ENCODE measurements around the gene RPS25.
A peak's percentile ranks its signal among the peaks of the same experiment; 100 is the strongest.
"Not testable (repeated sequence)": the region's sequence is repeated elsewhere in the genome, so short reads cannot be mapped to it uniquely, and the experiment has no call there.

RPS25 gene

DNA sequence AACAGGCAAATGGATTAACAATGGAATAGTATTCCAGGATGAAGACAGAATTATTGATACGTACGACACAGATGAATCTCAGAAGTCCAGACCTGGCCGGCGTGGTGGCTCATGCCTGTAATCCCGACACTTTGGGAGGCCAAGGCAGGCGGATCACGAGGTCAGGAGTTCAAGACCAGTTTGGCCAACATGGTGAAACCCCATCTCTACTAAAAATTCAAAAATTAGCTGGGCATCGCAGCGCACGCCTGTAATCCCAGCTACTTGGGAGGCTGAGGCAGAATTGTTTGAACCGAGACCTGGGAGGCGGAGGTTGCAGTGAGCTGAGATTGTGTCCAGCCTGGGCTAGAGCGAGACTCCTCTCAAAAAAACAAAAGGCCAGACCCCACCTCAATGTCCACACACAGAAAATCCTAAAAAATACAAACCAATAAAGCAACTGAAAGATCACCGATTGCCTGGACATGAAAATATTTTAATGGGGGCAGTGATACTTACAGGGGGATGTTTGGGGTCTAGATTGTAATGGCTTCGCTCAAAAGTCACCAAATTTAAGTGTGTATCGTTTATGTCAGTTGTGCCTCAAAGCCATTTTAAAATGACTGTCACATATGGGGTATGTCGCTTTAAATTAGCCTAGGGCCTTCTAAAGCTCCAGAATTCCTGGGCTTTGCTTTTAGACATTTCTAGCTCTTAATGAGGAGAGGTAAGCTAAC lies 3.8 kb downstream of the RPS25 start:
- no peak for DNase-seq

DNA sequence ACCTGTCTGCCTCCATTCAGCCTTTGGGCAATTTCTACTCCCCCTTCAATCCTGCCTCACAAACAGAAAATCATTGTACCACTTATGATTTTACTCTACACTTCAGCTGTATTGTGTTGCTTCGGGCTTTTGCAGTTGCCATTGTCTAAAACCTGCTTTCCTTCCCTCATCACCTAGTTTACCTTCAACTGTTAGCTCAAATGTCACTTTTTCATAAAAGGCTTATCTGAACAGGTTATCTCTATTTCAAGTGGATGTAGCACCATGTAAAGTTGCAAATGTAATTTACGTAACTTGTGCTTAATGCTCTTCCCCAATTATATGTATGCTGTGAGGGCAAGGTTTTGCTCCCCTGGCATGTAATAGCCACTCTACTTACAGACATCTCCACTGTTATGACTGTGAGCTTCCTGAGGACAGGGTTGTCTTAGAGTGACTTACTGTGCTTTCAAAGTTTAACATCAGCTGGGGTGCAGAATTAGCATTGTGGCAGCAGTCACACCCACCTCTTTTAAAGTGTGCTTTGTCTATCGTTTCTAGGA lies 5.4 kb downstream of the RPS25 start:
- DNase-seq, result no peak

DNA sequence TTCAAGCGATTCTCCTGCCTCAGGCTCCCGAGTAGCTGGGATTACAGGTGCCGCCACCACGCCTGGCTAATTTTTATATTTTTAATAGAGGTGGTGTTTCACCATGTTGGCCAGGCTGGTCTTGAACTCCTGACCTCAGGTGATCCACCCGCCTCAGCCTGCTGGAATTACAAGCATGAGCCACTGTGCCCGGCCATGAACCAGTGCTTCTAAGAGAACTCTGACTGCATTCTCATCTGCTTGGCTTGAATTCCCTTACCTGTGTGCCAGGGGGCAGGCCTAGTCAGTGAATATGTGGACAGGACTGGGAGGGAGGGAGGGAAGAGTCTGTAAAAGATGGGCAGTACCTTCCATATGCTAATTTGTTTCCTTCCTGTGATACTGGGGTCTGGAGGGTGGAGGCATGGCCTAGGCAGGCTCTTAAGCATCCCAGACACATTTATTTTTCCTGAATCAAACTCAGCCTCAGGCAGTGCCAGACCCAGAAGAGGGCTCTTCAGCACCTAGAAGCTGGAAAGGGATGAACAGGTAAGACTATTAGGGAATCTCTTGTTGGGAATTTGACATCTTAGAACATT lies 6.6 kb downstream of the RPS25 start:
- no peak for DNase-seq

DNA sequence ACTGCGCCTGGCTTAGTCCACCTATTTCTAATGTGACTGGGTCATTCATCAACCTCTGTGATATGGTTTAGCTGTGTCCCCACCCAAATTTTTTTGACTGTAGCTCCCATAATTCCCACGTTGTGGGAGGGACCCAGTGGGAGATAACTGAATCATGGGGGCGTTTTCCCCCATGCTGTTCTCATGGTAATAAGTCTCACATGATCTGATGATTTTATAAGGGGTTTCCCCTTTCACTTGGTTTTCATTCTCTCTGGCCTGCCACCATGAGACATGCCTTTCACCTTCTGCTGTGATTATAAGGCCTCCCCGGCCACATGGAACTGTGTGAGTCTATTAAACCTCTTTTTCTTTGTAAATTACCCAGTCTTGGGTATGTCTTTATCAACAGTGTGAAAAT lies 11.5 kb downstream of the RPS25 start:
- DNase-seq, result no peak

DNA sequence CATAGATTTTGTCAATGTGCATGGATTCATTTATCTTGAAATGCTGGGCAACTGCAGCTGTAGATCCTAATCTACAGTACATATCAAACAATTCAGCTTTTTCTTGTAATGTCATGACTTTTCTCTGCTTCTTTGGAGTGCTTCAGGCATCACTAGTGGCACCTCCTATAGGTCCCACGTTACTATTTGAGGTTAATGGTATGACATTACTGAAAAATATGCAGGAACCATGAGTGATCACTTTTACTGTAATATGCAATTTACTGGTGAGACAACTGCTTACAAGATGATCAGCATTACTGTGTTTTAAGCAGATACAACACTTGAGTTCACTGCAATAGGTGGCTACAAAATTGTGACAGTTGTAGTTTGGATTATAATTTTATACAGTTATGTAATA lies 17.2 kb downstream of the RPS25 start:
- no peak for DNase-seq

DNA sequence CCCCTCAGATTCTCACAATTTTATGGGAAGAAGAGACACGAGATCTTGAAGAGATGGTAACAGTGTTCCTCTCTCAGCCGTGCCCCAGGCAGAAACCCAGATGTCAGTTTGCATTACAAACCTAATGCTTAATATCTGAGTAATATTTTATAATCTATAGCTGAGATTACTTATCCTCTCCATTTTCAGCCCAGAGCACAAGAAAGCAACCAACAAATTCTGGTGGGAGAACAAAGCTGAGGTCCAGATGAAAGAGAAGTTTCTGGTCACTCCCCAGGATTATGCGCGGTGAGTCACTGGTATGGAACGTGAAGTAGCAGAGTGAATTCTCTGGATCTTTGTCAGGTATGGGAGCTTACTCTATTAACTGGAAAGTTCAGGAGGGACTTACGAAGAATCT lies 19.3 kb downstream of the RPS25 start:
- no peak for DNase-seq

- no peak for DNase-seq
These were observed 19.8 kb downstream of the RPS25 start for GRCh38 chr11:118998388-118998717.

GRCh38 chr11:118997627-118998387 lies 20.3 kb downstream of the RPS25 start, which contains the start of gene CENATAC:
TSS of gene CENATAC (plus strand) at chr11:118998138. CDS start at chr11:118998198, 60 bp downstream.
- peak; percentile 95 for DNase-seq

GRCh38 chr11:118996926-118997626 lies 21.1 kb downstream of the RPS25 start:
- peak; percentile 17 for DNase-seq

DNA sequence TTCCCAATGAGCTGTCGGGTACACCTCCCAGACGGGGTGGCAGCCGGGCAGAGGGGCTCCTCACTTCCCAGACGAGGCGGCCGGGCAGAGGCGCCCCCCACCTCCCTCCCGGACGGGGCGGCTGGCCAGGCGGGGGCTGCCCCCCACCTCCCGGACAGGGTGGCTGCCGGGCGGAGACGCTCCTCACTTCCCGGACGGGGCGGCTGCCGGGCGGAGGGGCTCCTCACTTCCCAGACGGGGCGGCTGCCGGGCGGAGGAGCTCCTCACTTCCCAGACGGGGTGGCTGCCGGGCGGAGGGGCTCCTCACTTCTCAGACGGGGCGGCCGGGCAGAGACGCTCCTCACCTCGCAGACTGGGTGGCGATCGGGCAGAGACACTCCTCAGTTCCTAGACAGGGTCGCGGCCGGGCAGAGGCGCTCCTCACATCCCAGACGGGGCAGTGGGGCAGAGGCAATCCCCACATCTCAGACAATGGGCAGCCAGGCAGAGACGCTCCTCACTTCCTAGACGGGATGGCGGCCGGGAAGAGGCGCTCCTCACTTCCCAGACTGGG lies 26.6 kb downstream of the RPS25 start:
- DNase-seq, result not testable (repeated sequence)

GRCh38 chr11:118988280-118988679 lies 29.9 kb downstream of the RPS25 start:
- DNase-seq, result no peak

GRCh38 chr11:118984825-118985224 lies 33.3 kb downstream of the RPS25 start:
- no peak for DNase-seq

- not testable (repeated sequence) for DNase-seq
These were observed 33.8 kb downstream of the RPS25 start for GRCh38 chr11:118984337-118984736.

GRCh38 chr11:118980191-118980881 lies 37.8 kb downstream of the RPS25 start:
- DNase-seq, result peak; percentile 51

GRCh38 chr11:118979434-118979833 lies 38.7 kb downstream of the RPS25 start:
- DNase-seq, result peak; percentile 60

DNA sequence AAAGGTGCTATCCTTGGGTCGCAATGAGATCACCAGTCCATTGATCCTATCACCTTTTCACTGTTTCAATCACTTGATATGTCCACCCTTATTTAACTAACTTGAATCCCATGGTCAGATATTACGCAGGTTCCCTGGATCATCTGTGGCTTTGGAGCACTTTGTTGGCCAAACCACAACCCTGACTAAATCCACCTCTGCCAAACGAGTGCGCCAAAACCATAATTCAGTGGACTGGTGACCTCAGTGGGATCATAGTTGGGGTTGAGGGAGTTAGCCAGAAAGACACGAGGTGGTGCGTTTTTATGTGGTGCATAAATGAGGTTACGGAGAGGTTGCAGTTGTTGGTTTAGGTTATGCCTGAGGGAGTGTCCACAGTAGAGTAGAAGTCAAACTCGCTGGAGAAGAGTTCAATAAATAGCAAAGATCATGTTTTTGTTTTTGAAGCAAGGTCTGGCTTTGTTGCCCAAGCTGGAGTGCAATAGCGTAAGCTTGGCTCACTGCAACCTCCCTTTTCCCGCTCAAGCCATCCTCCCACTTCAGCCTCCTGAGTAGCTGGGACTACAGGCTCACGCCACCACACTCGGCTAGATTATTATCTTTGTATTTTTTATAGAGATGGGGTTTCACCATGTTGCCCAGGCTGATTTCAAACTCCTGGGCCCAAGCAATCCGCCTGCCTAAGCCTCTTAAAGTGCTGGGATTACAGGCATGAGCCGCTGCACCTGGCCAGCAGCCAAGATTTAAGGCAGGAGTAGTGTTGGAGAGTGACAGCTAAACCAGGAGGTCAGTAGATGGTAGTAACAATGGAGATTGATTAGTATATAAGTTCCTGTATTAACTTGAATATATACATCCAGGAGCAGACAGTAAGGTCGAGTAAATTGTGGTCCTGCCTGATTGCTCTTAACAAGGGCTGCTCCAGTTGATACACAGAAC lies 42.1 kb downstream of the RPS25 start:
- no peak for DNase-seq

- no peak for DNase-seq
These were observed 44.2 kb downstream of the RPS25 start for GRCh38 chr11:118973985-118974384.

DNA sequence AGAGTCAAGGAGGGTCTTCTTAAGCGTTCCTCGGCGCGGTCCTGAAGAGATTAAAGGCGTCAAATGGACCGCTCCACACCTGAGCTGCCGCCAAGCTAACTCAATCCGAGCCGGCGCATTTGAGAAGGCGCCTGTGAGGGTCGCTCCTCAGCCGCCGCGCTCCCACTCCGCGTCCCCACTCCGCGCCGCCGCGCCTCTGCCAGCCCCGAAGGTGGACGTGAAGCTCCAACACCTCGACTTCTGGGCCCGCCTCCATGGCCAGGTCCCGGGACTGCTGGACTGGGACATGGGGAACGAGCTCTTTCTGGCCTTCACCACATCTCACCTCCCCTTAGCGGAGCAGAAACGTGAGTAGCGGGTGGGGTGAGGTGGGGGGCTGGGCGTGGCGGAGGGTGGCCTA lies 46.5 kb downstream of the RPS25 start, which contains the start of gene FOXR1:
Gene FOXR1, plus strand, starts transcription at position 116 of the 400 bp plus-strand sequence. Its CDS starts 171 bp downstream, at position 287.
- DNase-seq, result no peak

- DNase-seq, result not testable (repeated sequence)
These were observed 48.6 kb downstream of the RPS25 start for GRCh38 chr11:118969508-118969907.

Data from retina (tissue), 1 donor.